A673 (cell line): Measurements from ENCODE around the gene DPH2. TPM values are rescaled to one million over a fixed set of nuclear protein-coding genes. Genes with fewer than 3 reads are reported as not detected.

Experiments
- BruUV-seq: library from RNA; stranded (reverse); fragments of 400-500 nt; replicated peaks from 2 replicates; lab custom pipeline; 2021; lab: Mats Ljungman, UMichigan
- CTCF ChIA-PET: fragments of 300-600 bp; sonication (Branson Sonifier 250); formaldehyde crosslinking; loops from one replicate; lab custom pipeline; 2022; ENCODE audit warnings: antibody characterized with exemption; lab: Charles Lee
- POLR2A ChIA-PET: fragments of 300-600 bp; sonication (Branson Sonifier 250); formaldehyde crosslinking; loops from one replicate; lab custom pipeline; 2022; ENCODE audit warnings: antibody characterized with exemption; ENCODE audit not compliant: low non-redundant PET; lab: Charles Lee
- DNase-seq: peaks from one replicate; pipeline ENCODE4 v3.0.0-alpha.2; 2015; ENCODE audit warnings: low spot score
- H3K27ac ChIP-seq: fragments of 200-600 bp; sonication (generic); 2 replicates; pipeline ENCODE4 v1.5.1; 2016; ENCODE audit warnings: mixed run types, low read depth, mild to moderate bottlenecking, mixed read lengths, antibody characterized with exemption, low read length; ENCODE audit not compliant: poor library complexity, severe bottlenecking
- H3K27me3 ChIP-seq: fragments of 200-600 bp; sonication (generic); replicated peaks from 2 replicates; pipeline ENCODE4 v1.6.1; 2017; ENCODE audit warnings: mixed run types, low read depth, mild to moderate bottlenecking, mixed read lengths, antibody characterized with exemption, low read length; ENCODE audit not compliant: insufficient read depth, poor library complexity
- H3K36me3 ChIP-seq: fragments of 200-600 bp; sonication (generic); 2 replicates; pipeline ENCODE4 v1.6.1; 2016; ENCODE audit warnings: mixed run types, mild to moderate bottlenecking, mixed read lengths, antibody characterized with exemption, low read length; ENCODE audit not compliant: insufficient read depth, poor library complexity, severe bottlenecking
- H3K4me1 ChIP-seq: fragments of 200-600 bp; sonication (generic); 2 replicates; pipeline ENCODE4 v1.6.1; 2017; ENCODE audit warnings: mixed run types, mild to moderate bottlenecking, mixed read lengths, antibody characterized with exemption, low read length; ENCODE audit not compliant: insufficient read depth, poor library complexity, severe bottlenecking
- H3K4me3 ChIP-seq: fragments of 200-600 bp; sonication (generic); 2 replicates; pipeline ENCODE4 v1.5.1; 2016; ENCODE audit warnings: low read depth, mixed run types, mild to moderate bottlenecking, mixed read lengths, low read length; ENCODE audit not compliant: poor library complexity, severe bottlenecking
- H3K9me3 ChIP-seq: fragments of 200-600 bp; sonication (generic); 2 replicates; pipeline ENCODE4 v1.6.1; 2016; ENCODE audit warnings: mixed run types, low read depth, mild to moderate bottlenecking, mixed read lengths, antibody characterized with exemption, low read length; ENCODE audit not compliant: poor library complexity, severe bottlenecking
- CTCF ChIP-seq: fragments of 300-800, 200-600 bp; sonication (generic); conservative IDR thresholded peaks from 2 replicates; pipeline ENCODE4 v1.5.1; 2017; ENCODE audit warnings: low read depth, mild to moderate bottlenecking, antibody characterized with exemption, low read length, moderate library complexity, mixed read lengths
- EZH2 ChIP-seq: fragments of 200-600 bp; sonication (generic); IDR thresholded peaks from 2 replicates; pipeline ENCODE4 v1.6.1; 2017; ENCODE audit warnings: borderline replicate concordance, low read depth, mild to moderate bottlenecking, mixed read lengths, antibody characterized with exemption, low read length; ENCODE audit not compliant: poor library complexity, severe bottlenecking
- intact Hi-C: fragments of 100-400 bp; cut with micrococcal nuclease; formaldehyde crosslinking; loops from one replicate; pipeline ENCODE4 v1.10.0; 2022; ENCODE audit not compliant: unreplicated experiment
- total RNA-seq: library from RNA; stranded (reverse); gene quantifications from 2 replicates; pipeline ENCODE4 v1.2.3, GENCODE V29; 2021

The DPH2 gene
- total RNA-seq, 1 experiment from 2014 or later: 52.8 TPM

DNA sequence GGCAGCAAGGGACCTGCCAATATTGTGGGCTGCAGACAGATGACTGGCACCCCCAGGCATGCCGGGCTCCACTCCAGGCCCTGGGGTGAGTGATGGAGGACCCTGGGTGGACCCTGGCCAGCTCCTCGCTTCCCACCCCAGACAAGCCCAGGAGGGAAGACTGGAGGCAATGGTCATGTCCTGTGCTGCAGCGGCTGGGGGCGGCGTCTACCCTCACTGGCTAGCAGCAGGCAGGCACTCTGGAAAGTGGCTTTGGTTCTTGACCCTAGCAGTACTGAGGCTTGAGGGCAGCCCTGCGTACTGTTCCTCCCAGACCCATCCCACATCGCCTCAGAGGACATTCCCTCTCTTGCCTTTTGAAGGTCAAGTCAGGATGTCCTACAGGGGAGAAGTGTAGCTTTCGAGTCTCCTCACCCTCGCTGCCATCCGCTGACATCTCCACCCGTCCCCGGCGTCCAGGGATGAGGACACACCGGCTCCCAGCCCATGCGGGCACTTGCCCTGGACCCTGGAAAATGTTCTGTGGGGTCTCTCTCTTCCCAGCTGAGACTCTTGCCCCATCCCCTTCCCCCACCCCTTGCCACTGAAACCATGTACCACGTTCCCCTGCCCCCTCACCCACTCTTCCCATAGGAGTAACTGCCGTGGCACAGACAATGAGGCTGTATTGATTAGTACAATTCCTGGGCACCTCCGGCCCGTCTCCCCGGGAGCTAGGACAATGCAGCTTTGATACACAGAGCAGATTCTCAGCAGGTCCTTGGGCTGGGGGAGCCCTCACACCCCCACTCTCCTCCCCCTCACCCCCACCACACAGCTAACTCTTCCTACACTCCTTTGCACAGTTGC lies 46.5 kb downstream of the DPH2 start:
- no peaks in the 10 kb centered on the region for H3K27me3 ChIP-seq
- BruUV-seq: no TSS peak
- no peaks in the 10 kb centered on the region for H3K9me3 ChIP-seq
- H3K4me3 ChIP-seq: no peak overlapping the region
- CTCF ChIA-PET: no interaction called here
- TF ChIP-seq CTCF: no peak
- no peak for TF ChIP-seq EZH2
- POLR2A ChIA-PET: no interaction called here
- peaks cover 15% of the 10 kb centered on the region for H3K4me1 ChIP-seq
- no peak overlapping the region for H3K27ac ChIP-seq
- intact Hi-C loops: no loop called here
- no peaks in the 10 kb centered on the region for H3K36me3 ChIP-seq
- no peak for DNase-seq

- H3K27ac ChIP-seq: no peak overlapping the region
- no TSS peak for BruUV-seq
- DNase-seq: no peak
- no peak for TF ChIP-seq EZH2
- TF ChIP-seq CTCF: no peak
- peaks cover 13% of the 10 kb centered on the region for H3K4me1 ChIP-seq
- no peak overlapping the region for H3K4me3 ChIP-seq
- H3K9me3 ChIP-seq: no peaks in the 10 kb centered on the region
- ChIA-PET POLR2A (no interaction called here), CTCF (no interaction called here)
- no peaks in the 10 kb centered on the region for H3K36me3 ChIP-seq
- no peaks in the 10 kb centered on the region for H3K27me3 ChIP-seq
- intact Hi-C loops: no loop called here
These were observed 47.1 kb downstream of the DPH2 start for GRCh38 chr1:44016890-44017400.

- no peaks in the 10 kb centered on the region for H3K4me1 ChIP-seq
- no peak overlapping the region for H3K4me3 ChIP-seq
- H3K27me3 ChIP-seq: no peaks in the 10 kb centered on the region
- intact Hi-C loops: no loop called here
- TF ChIP-seq CTCF: no peak
- ChIA-PET CTCF (no interaction called here), POLR2A (interaction anchor here (0.6 kb wide), 1 partner anchor 454 kb away, joined by 3 read pairs; no protein-coding TSS in a partner anchor)
- no peak overlapping the region for H3K27ac ChIP-seq
- no TSS peak for BruUV-seq
- no peaks in the 10 kb centered on the region for H3K9me3 ChIP-seq
- H3K36me3 ChIP-seq: peaks cover 3% of the 10 kb centered on the region
- no peak for DNase-seq
These were observed 49.7 kb downstream of the DPH2 start for GRCh38 chr1:44019466-44019948.
